ENCODE data around the gene C17orf114.

The C17orf114 gene

GRCh38 chr17:4788807-4789700 lies 13.1 kb downstream of the C17orf114 start, which contains the start of gene GLTPD2 (continued):
- TF ChIP-seq ZBTB40 (IDR thresholded peaks at IDR 0.05) = no peak
- TF ChIP-seq ZBTB40 (CRISPR knock-in tag; IDR thresholded peaks at IDR 0.05) = peak; percentile 13; the same call in 1 of the 2 replicates
- TF ChIP-seq BORCS8-MEF2B (CRISPR knock-in tag; IDR thresholded peaks at IDR 0.05) = no peak
- no peak for TF ChIP-seq ZNF713 (CRISPR knock-in tag; IDR thresholded peaks at IDR 0.05)
- no peak; the same call in 1 of the 2 replicates for TF ChIP-seq THAP9 (CRISPR knock-in tag; IDR thresholded peaks at IDR 0.05; ENCODE audit: borderline replicate concordance)
- 0 out of 2 replicates have a peak, but pooled peaks have one; percentile 34 for TF ChIP-seq TRAFD1 (CRISPR knock-in tag; IDR thresholded peaks at IDR 0.05; ENCODE audit: borderline replicate concordance)
- TF ChIP-seq HDAC2 (CRISPR knock-in tag; IDR thresholded peaks at IDR 0.05) = no peak; the same call in 1 of the 2 replicates
- TF ChIP-seq NFKBIZ (CRISPR knock-in tag; IDR thresholded peaks at IDR 0.05) = no peak; the same call in 1 of the 2 replicates
- peak; percentile 70; the same call in 1 of the 2 replicates for TF ChIP-seq KDM4B (CRISPR knock-in tag; IDR thresholded peaks at IDR 0.05)
